Upper lobe of left lung (tissue), 4 donors: ENCODE results near the gene HOXC6.

Experiments
- POLR2A ChIP-seq, 4 donors: fragments of 450-650 bp; IDR thresholded peaks; one replicate each; pipeline ENCODE4 v1.5.1; 2016 to 2017; ENCODE audit warnings: antibody characterized with exemption in 4 of 4, mild to moderate bottlenecking in 2 of 4
- POLR2AphosphoS5 ChIP-seq, 2 donors: sonication (generic); formaldehyde crosslinking; IDR thresholded peaks; one replicate each; pipeline ENCODE4 v1.5.1; 2017; ENCODE audit warnings: antibody characterized with exemption in 2 of 2
- TF ChIP-seq, protein P1 (sequence below), 6 experiments: fragments of 450-650 bp in 4 of 6; fragments of 200-600 bp in 2 of 6; sonication (generic) in 2 of 6; IDR thresholded peaks; one replicate each; pipeline ENCODE4 v1.5.1; 2016 to 2019; ENCODE audit warnings: antibody characterized with exemption in 6 of 6

DNA sequence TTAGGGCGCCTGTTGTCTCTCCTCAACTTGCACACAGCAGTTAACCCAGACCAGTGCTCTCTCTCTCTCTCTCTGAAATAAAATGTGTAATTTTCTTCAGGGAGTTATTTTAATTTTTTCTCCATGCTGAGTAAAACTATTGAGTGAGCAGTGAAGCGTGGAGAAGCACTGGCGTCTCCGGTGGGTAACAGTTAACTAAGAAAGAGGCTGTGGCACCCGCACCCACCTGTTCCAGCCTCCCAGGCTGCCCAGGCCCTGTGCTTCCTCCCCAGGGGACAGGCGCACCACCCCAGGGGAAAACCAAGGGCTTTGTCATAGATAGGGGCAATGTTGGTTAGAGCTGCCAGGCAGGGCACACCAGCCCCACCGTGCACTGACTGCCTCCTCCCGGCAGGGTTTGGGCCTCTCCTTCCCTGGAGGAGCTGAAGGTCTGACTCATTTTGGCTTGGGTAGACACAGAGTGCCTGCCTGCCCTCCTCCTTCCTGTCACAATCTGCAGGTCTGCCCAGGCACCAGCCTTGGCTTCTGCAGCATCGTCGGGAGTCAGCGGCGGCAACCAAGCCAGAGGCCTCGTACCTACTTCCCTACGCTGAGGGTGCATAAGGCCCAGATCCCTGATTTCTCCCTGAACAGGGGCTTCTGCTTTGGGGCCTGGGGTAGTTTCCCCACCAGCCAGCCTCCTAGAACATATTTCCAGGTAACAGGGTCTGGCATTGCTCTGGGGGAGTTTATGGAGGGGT is 8.6 kb downstream of the HOXC6 start:
- TF ChIP-seq, protein P1, sequence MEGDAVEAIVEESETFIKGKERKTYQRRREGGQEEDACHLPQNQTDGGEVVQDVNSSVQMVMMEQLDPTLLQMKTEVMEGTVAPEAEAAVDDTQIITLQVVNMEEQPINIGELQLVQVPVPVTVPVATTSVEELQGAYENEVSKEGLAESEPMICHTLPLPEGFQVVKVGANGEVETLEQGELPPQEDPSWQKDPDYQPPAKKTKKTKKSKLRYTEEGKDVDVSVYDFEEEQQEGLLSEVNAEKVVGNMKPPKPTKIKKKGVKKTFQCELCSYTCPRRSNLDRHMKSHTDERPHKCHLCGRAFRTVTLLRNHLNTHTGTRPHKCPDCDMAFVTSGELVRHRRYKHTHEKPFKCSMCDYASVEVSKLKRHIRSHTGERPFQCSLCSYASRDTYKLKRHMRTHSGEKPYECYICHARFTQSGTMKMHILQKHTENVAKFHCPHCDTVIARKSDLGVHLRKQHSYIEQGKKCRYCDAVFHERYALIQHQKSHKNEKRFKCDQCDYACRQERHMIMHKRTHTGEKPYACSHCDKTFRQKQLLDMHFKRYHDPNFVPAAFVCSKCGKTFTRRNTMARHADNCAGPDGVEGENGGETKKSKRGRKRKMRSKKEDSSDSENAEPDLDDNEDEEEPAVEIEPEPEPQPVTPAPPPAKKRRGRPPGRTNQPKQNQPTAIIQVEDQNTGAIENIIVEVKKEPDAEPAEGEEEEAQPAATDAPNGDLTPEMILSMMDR (IDR thresholded peaks at IDR 0.05), result no peak
- TF ChIP-seq POLR2AphosphoS5 (IDR thresholded peaks at IDR 0.05) (no peak), POLR2A (IDR thresholded peaks at IDR 0.05) (no peak)
